GM12873 (cell line): Measurements from ENCODE around the gene ATP6V1F.

ENCODE experiments used
- CTCF ChIP-seq: IDR thresholded peaks from 2 replicates; pipeline ENCODE4 v1.5.1; 2012; ENCODE audit warnings: low read depth, mild to moderate bottlenecking, moderate library complexity, low read length, control low read depth; ENCODE audit not compliant: insufficient read depth; ENCODE audit errors: missing control alignments

The ATP6V1F gene

GRCh38 chr7:128867842-128868623 lies 5.4 kb downstream of the ATP6V1F start:
- no peak for TF ChIP-seq CTCF

GRCh38 chr7:128868624-128869137 lies 6.0 kb downstream of the ATP6V1F start:
- TF ChIP-seq CTCF = no peak

GRCh38 chr7:128869138-128869943 lies 6.7 kb downstream of the ATP6V1F start:
- peak; percentile 17 for TF ChIP-seq CTCF

- TF ChIP-seq CTCF = peak; percentile 8
Observed at GRCh38 chr7:128869944-128870285, 7.3 kb downstream of the ATP6V1F start.

GRCh38 chr7:128871050-128871449 lies 8.4 kb downstream of the ATP6V1F start:
- TF ChIP-seq CTCF = no peak

- peak; percentile 25 for TF ChIP-seq CTCF
Observed at GRCh38 chr7:128872394-128872824, 9.8 kb downstream of the ATP6V1F start.

GRCh38 chr7:128873234-128873633 lies 10.6 kb downstream of the ATP6V1F start:
- TF ChIP-seq CTCF = no peak
